GF-D8 (cell line): ENCODE data around the gene ZSWIM5.
"Not testable (repeated sequence)": the region's sequence is repeated elsewhere in the genome, so short reads cannot be mapped to it uniquely, and the experiment has no call there.

Source experiments
- DNase-seq: peaks from one replicate; lab custom pipeline; 2025; lab: John Stamatoyannopoulos, UW

ZSWIM5 gene

GRCh38 chr1:45205910-45206721 lies at the start of gene ZSWIM5:
Gene ZSWIM5, minus strand, starts transcription at chr1:45206605. Its CDS starts 255 bp downstream, at chr1:45206350.
- DNase-seq = no peak

- no peak for DNase-seq
Measured at GRCh38 chr1:45254490-45254889, 48.1 kb upstream of the ZSWIM5 start.

GRCh38 chr1:45250544-45250943 lies 44.1 kb upstream of the ZSWIM5 start:
- DNase-seq = no peak

GRCh38 chr1:45248004-45248403 lies 41.6 kb upstream of the ZSWIM5 start:
- DNase-seq = not testable (repeated sequence)

- no peak for DNase-seq
Measured at GRCh38 chr1:45246760-45247159, 40.4 kb upstream of the ZSWIM5 start.

- not testable (repeated sequence) for DNase-seq
Measured at GRCh38 chr1:45246359-45246758, 40.0 kb upstream of the ZSWIM5 start.

GRCh38 chr1:45244660-45245059 lies 38.3 kb upstream of the ZSWIM5 start:
- no peak for DNase-seq

GRCh38 chr1:45243476-45244343 lies 37.3 kb upstream of the ZSWIM5 start:
- no peak for DNase-seq

GRCh38 chr1:45238846-45239245 lies 32.4 kb upstream of the ZSWIM5 start:
- DNase-seq = no peak

GRCh38 chr1:45236136-45236535 lies 29.7 kb upstream of the ZSWIM5 start:
- no peak for DNase-seq

- no peak for DNase-seq
Measured at GRCh38 chr1:45230537-45230936, 24.1 kb upstream of the ZSWIM5 start.

GRCh38 chr1:45225598-45225997 lies 19.2 kb upstream of the ZSWIM5 start:
- DNase-seq = no peak

GRCh38 chr1:45223710-45224109 lies 17.3 kb upstream of the ZSWIM5 start:
- not testable (repeated sequence) for DNase-seq

- DNase-seq = no peak
Measured at GRCh38 chr1:45221716-45222115, 15.3 kb upstream of the ZSWIM5 start.

GRCh38 chr1:45216861-45217260 lies 10.5 kb upstream of the ZSWIM5 start:
- no peak for DNase-seq

- no peak for DNase-seq
Measured at GRCh38 chr1:45216200-45216541, 9.8 kb upstream of the ZSWIM5 start.

GRCh38 chr1:45215485-45216199 lies 9.2 kb upstream of the ZSWIM5 start:
- DNase-seq = no peak

- no peak for DNase-seq
Measured at GRCh38 chr1:45213892-45214291, 7.5 kb upstream of the ZSWIM5 start.

GRCh38 chr1:45211076-45211475 lies 4.7 kb upstream of the ZSWIM5 start:
- DNase-seq = no peak

- DNase-seq = no peak
Measured at GRCh38 chr1:45206808-45207623, 611 bp upstream of the ZSWIM5 start.
